ENCODE results near the gene GCHFR.

GCHFR gene

GRCh38 chr15:40766194-40766815 is 2.4 kb downstream of the GCHFR start:
- DNase-seq (ENCODE audit: low read depth), result no peak
- no peak overlapping the region for H3K4me3 ChIP-seq (ENCODE audit: low read depth, low read length)
- TF ChIP-seq CTCF (IDR thresholded peaks at IDR 0.05; ENCODE audit: low read depth, low read length, missing control alignments), result no peak

GRCh38 chr15:40766906-40767837 is 3.3 kb downstream of the GCHFR start:
- H3K4me3 ChIP-seq (ENCODE audit: low read depth, low read length), result no peak overlapping the region
- no peak for DNase-seq (ENCODE audit: low read depth)
- TF ChIP-seq CTCF (IDR thresholded peaks at IDR 0.05; ENCODE audit: low read depth, low read length, missing control alignments), result no peak

GRCh38 chr15:40767838-40768500 is 4.1 kb downstream of the GCHFR start:
- H3K4me3 ChIP-seq (ENCODE audit: low read depth, low read length), result no peak overlapping the region
- TF ChIP-seq CTCF (IDR thresholded peaks at IDR 0.05; ENCODE audit: low read depth, low read length, missing control alignments), result no peak
- no peak for DNase-seq (ENCODE audit: low read depth)

- H3K4me3 ChIP-seq (ENCODE audit: low read depth, low read length), result peak overlapping the region; percentile 26
- DNase-seq (ENCODE audit: low read depth), result no peak
Observed at GRCh38 chr15:40768521-40769273, 4.8 kb downstream of the GCHFR start.

GRCh38 chr15:40769274-40770146 is 5.6 kb downstream of the GCHFR start, which contains the start of gene C15orf62:
C15orf62 (plus strand) TSS chr15:40769980; CDS start chr15:40770496, 516 bp downstream.
- H3K4me3 ChIP-seq (ENCODE audit: low read depth, low read length), result peak within 1 kb of the TSS; percentile 26
- TF ChIP-seq CTCF (IDR thresholded peaks at IDR 0.05; ENCODE audit: low read depth, low read length, missing control alignments), result no peak
- DNase-seq (ENCODE audit: low read depth), result no peak

More at GRCh38 chr15:40768521-40769273, 4.8 kb downstream of the GCHFR start:
- peak; percentile 29 for TF ChIP-seq CTCF (IDR thresholded peaks at IDR 0.05; ENCODE audit: low read depth, low read length, missing control alignments)

Measured in GM12864 (cell line).